Stimulated activated CD8-positive, alpha-beta memory T cell treated with anti-CD3 and anti-CD28 coated beads, Interleukin-12 subunit alpha, Interleukin-12 subunit beta, amount 100 ng/mL, for 1 hour (primary cell): ENCODE measurements around the gene PTPRK.

Experiments used
- DNase-seq: peaks from one replicate; pipeline ENCODE4 v3.0.0-alpha.2; 2020; ENCODE audit warnings: low read depth

PTPRK gene

DNA sequence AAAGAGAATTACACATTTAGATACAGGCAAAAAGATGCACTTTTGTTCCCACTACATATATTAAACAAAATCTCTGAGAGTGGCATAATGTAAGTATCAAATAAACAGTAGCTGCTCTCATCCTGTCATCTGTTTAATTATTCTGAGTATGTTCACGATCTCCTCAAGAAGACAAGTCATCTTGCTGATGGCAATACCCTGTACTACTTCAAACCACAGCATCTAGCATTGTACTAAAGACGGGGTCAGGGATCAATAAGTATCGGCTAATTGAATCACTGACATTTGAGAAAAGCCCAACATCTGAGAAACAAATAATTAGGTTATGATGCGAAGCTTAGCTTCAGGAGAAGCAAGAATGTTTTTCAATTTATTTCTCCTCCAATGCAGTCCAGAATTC is 175.1 kb downstream of the PTPRK start:
- DNase-seq: no peak

DNA sequence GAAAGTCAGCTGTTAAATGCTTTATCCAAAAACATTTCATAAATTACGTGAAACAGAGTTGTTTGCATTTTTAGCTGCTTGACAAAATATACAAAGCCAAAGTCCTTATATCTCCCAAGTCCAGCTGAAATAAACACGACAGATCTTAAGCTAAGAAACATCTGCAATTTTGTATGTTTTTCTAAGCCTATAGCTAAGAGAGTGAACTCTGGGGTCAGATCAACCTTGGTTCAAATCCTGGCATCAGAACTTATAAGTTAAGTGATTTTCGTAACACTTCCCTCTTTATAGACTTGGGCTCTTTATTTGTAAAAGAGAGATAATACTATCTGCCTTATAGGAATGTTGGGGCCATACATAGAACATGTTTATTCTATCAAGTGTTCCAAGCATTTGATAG is 176.7 kb downstream of the PTPRK start:
- no peak for DNase-seq

GRCh38 chr6:128339635-128340450 is 180.6 kb downstream of the PTPRK start:
- no peak for DNase-seq

DNA sequence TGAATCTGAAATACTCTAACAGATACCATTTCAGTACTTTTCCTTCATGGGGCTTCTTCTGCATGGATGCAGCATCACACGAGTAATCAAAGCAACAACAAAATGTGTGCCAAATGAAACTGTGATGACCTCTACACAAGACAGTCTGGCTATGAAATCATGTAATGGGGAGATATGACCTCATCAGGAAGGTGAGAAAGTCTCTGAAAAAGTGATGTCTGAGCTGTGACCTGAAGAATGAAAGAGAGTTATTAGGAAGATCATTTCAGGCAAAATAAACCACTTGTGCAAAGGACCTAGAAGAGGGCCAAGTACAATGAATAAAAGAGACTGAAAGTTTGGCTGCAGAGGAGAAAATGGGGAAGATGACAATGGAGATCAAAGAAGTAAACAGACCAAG is 182.8 kb downstream of the PTPRK start:
- DNase-seq: no peak

DNA sequence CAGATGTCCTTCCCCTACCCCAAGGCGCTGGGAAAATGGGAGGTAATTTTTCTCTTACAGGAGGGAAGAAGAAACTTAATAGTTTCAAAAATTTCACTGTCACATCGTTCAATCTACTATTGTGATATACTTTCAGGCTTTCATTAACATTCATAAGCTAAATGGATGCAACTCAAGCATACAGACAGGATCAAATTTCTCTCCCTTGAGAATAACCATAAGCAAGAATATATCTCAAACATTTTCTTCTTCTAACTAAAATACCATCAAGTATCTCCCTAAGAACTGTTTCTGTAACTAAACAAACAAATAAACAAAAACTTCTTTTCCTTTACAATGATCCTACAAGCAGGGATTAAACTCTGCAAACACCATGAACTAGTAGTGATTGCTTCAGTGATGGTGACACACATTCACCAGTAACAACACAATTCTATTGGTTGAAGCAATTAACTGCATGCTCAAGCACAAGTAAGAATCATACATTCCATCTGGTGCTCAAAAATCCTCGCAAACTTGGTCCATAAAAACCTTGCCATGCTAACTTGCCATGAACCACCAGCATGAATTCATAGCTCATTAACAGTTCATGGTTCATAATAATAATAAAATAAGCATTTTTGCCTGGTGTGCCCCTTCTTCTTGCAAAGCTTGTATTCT is 183.8 kb downstream of the PTPRK start:
- DNase-seq: no peak

- no peak for DNase-seq
These were observed 184.4 kb downstream of the PTPRK start for GRCh38 chr6:128335963-128336362.

DNA sequence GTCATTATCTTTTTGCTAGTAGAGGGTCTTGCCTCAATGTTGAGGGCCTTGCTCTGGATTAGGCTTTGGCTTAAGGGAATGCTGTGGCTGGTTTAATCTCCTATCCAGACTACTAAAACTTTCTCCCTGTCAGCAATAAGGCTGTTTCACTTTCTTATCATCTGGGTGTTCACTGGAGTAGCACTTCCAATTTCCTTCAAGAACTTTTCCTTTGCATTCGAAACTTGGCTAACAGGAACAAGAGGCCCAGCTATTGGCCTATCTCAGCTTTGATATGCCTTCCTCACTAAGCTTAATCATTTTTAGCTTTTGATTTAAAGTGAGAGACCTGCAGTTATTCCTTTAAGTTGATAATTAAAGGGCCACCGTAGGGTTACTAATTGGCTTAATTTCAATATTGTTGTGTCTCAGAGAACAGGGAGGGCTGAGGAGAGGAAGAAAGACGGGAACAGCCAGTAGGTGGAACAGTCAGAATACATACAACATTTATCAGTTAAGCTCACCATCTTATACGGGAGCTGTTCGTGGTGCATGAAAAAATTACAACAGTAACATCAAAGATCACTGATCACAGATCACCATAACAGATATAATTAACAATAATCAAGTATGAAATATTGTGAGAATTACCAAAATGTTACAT is 186.7 kb downstream of the PTPRK start:
- no peak for DNase-seq

- no peak for DNase-seq
These were observed 192.5 kb downstream of the PTPRK start for GRCh38 chr6:128327890-128328289.

- DNase-seq: no peak
These were observed 197.4 kb downstream of the PTPRK start for GRCh38 chr6:128323011-128323410.

GRCh38 chr6:128319946-128320345 is 200.5 kb downstream of the PTPRK start:
- no peak for DNase-seq

DNA sequence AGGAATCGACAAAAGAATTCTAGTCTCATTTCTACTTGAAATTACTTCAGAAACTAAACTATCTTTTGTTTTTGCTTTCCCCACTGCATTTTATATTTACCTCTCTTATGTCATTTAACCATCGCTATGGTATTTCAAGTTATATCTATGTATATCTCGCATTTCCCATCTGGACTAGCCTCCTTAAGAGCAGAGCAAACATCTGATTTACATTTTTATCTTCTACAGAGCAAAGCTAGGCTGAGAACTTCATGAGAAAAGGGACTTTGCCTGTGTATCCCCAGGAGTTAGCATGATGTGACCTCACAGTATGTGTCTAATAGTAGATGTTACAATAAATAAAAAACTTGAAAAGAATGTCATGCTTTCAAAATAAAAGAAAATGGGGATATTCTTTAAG is 201.2 kb downstream of the PTPRK start:
- no peak for DNase-seq

GRCh38 chr6:128316258-128316929 is 204.0 kb downstream of the PTPRK start:
- no peak for DNase-seq

- no peak for DNase-seq
These were observed 206.2 kb downstream of the PTPRK start for GRCh38 chr6:128314190-128314589.

DNA sequence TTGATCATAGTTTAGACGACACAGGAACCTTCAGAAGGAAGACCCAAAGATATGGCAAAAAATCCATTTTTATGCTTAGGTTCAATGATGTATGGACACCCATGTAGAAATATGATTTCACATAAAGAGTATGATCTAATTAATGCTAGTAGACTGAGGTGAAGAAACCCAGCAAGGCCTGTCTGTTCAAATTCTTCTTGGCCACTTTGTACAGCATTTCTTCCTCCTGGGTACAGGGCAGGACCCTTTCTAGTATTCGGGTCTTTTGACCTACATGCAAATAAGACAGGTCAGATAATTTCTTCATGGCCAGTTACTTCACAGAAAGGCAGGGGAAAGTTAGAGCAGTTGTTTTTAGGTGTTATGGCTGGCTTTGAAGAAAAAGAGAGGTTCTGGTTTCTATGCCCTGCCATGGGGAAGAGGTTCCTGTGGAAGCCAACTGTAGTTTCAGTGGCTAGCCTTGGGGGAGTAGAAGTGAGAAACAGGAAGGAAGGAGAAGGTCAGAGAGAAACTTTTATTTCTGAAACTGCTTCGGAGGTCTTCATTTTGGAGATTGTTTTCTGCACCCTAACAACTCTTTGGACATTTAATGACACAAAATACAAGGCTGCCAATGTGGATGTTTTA is 208.3 kb downstream of the PTPRK start:
- DNase-seq: no peak

- DNase-seq: no peak
These were observed 209.9 kb downstream of the PTPRK start for GRCh38 chr6:128310451-128310850.

- no peak for DNase-seq
These were observed 212.7 kb downstream of the PTPRK start for GRCh38 chr6:128307671-128308070.

- DNase-seq: no peak
These were observed 214.4 kb downstream of the PTPRK start for GRCh38 chr6:128305976-128306375.

DNA sequence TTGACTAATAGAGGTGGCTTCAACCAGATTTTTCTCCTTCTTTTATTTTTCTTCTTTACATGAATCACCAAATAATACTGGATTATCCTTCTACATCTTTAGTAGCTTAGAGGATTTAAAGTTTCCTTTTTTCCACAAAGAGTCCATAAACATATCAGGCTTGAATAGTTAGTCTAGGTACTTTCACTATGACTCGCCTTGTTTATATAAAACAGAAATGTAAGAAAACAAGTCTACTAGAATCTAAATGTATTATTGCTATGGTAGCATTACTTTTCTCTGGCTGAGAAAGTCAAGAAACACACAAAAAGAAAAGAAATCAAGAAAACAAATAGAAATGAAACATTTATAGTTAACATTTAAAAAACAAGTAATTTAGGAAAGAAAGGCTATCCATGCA is 215.2 kb downstream of the PTPRK start:
- no peak for DNase-seq

GRCh38 chr6:128303870-128304269 is 216.5 kb downstream of the PTPRK start:
- no peak for DNase-seq

DNA sequence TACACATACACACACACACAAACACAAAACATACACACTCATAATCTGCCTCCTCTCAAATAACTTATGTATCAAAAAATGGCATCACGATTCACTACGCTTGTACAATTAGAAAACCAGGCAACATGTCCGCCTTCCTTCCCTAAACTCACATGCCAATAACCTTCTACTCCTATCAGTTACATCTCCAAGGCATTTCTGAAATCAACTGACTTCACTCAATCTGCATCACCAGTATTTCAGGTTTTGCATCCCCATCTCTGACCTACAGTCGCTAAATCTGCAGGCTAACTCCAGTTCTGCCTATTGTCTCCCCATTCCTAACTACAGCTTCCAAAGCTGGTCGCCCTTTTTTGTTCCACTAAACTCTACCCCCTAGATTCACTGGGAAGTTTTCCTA is 217.5 kb downstream of the PTPRK start:
- DNase-seq: no peak

GRCh38 chr6:128295670-128296069 is 224.7 kb downstream of the PTPRK start:
- no peak for DNase-seq

DNA sequence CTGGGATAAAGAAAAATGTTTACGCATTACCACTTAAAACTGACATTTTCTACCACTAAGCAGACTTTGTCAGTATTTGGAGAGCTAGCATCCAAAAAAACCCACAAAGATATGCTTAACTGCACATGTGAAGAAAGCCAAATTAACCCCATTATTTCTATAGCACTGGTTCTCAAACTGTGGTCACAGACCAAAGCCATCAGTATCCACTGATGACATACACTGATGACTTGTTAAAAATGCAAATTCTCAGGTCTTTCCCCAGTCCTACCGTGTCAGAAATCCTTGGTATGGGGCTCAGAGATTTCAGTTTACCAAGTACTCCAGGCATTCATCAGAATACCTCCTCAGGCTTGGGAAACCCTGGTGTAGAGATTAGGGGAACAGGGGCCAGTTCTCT is 230.2 kb downstream of the PTPRK start:
- no peak for DNase-seq
